ENCODE measurements around the gene SH2B2.

GRCh38 chr7:102300643-102301221 lies 14.1 kb downstream of the SH2B2 start:
- peak in 8 of 12 donors; percentile 12 to 51 (median 38) for TF ChIP-seq CTCF (IDR thresholded peaks at IDR 0.05)
- no peak for TF ChIP-seq POLR2A (IDR thresholded peaks at IDR 0.05)

All from heart left ventricle (tissue), 13 donors.